H1 (cell line): ENCODE measurements around the gene B4GALT7. TPM values are rescaled to one million over a fixed set of nuclear protein-coding genes. Genes with fewer than 3 reads are reported as not detected.

Experiments
- CTCF ChIA-PET: fragments of 300-600 bp; sonication (Branson Sonifier 250); formaldehyde crosslinking; loops from one replicate; lab custom pipeline; 2021; ENCODE audit not compliant: partially characterized antibody; lab: Charles Lee
- POLR2A ChIA-PET: fragments of 300-600 bp; sonication (Branson Sonifier 250); formaldehyde crosslinking; loops from one replicate; lab custom pipeline; 2021; ENCODE audit warnings: inconsistent platforms; ENCODE audit not compliant: partially characterized antibody; lab: Charles Lee
- DNase-seq, 2 experiments: peaks; one replicate each; pipeline versions ENCODE4 v3.0.0 to v3.0.0-alpha.2; 2010 to 2022; ENCODE audit warnings: low spot score in 2 of 2, low read depth in 1 of 2, mixed read lengths in 1 of 2
- FAIRE-seq: peaks from 2 replicates; lab custom pipeline; 2011; peaks lifted over from hg19 to GRCh38; lab: Jason Lieb, UNC
- H2AFZ ChIP-seq: 2 replicates; pipeline ENCODE4 v1.8.1; 2012; ENCODE audit warnings: low read length, inconsistent platforms
- H2AK5ac ChIP-seq: 2 replicates; pipeline ENCODE4 v1.6.1; 2013; ENCODE audit warnings: low read depth, low read length
- H2BK120ac ChIP-seq: replicated peaks from 2 replicates; pipeline ENCODE3; 2013; ENCODE audit warnings: low read depth, low read length, inconsistent platforms
- H2BK12ac ChIP-seq: 2 replicates; pipeline ENCODE4 v1.6.1; 2013; ENCODE audit warnings: low read depth, low read length
- H2BK15ac ChIP-seq: 2 replicates; pipeline ENCODE4 v1.6.1; 2013; ENCODE audit warnings: low read length
- H2BK20ac ChIP-seq: 2 replicates; pipeline ENCODE4 v1.6.1; 2013; ENCODE audit warnings: low read length
- H2BK5ac ChIP-seq: 2 replicates; pipeline ENCODE4 v1.6.1; 2013; ENCODE audit warnings: low read depth, low read length
- H3K14ac ChIP-seq: 2 replicates; pipeline ENCODE4 v1.6.1; 2013; ENCODE audit warnings: inconsistent platforms; ENCODE audit not compliant: insufficient read length
- H3K18ac ChIP-seq: 2 replicates; pipeline ENCODE4 v1.6.1; 2013; ENCODE audit warnings: low read length; ENCODE audit errors: extremely low read depth
- H3K23ac ChIP-seq: 2 replicates; pipeline ENCODE4 v1.6.1; 2013; ENCODE audit warnings: inconsistent platforms; ENCODE audit not compliant: insufficient read length
- H3K23me2 ChIP-seq: 2 replicates; pipeline ENCODE4 v1.6.1; 2013; ENCODE audit warnings: low read depth, low read length
- H3K27ac ChIP-seq: 2 replicates; pipeline ENCODE4 v1.6.1; 2011; ENCODE audit warnings: low read depth, low read length, inconsistent platforms
- H3K27me3 ChIP-seq, 4 experiments: replicated peaks in 1 of 4; 1 replicate in 1 of 4; 2 replicates in 3 of 4; pipeline versions ENCODE4 v1.6.1 to v1.8.1; 2011 to 2013; ENCODE audit warnings: low read length in 3 of 4, mild to moderate bottlenecking in 3 of 4, inconsistent platforms in 2 of 4, mixed read lengths in 2 of 4, moderate library complexity in 1 of 4; ENCODE audit not compliant: control insufficient read depth in 3 of 4, insufficient read depth in 3 of 4; ENCODE audit errors: extremely low read depth in 1 of 4
- H3K36me3 ChIP-seq, 4 experiments: 2 replicates each; pipeline versions ENCODE4 v1.6.1 to v1.8.1; 2011 to 2013; ENCODE audit warnings: mild to moderate bottlenecking in 4 of 4, low read length in 3 of 4, moderate library complexity in 2 of 4, control low read depth in 1 of 4, inconsistent platforms in 1 of 4; ENCODE audit not compliant: insufficient read depth in 4 of 4, control insufficient read depth in 2 of 4
- H3K4ac ChIP-seq: replicated peaks from 2 replicates; pipeline ENCODE3; 2013; ENCODE audit warnings: low read length, low read depth, mixed read lengths, inconsistent platforms; ENCODE audit not compliant: insufficient read length
- H3K4me1 ChIP-seq, 4 experiments: replicated peaks in 1 of 4; 1 replicate in 1 of 4; 2 replicates in 3 of 4; pipeline versions ENCODE4 v1.6.1 to v1.8.1; 2011 to 2013; ENCODE audit warnings: low read length in 3 of 4, inconsistent platforms in 2 of 4, mixed read lengths in 1 of 4; ENCODE audit not compliant: insufficient read depth in 4 of 4, control insufficient read depth in 3 of 4
- H3K4me2 ChIP-seq, 2 experiments: 2 replicates each; pipeline versions ENCODE4 v1.6.1 to v1.8.1; 2011 to 2013; ENCODE audit warnings: low read depth in 2 of 2, low read length in 2 of 2, control low read depth in 1 of 2, inconsistent platforms in 1 of 2, mild to moderate bottlenecking in 1 of 2; ENCODE audit not compliant: insufficient read depth in 1 of 2
- H3K4me3 ChIP-seq, 4 experiments: fragments of 200-600, 300-600 bp in 1 of 4; sonication (generic), shearing (Covaris generic), sonication (Bioruptor Twin) in 1 of 4; 2 replicates each; pipeline versions ENCODE4 v1.5.1 to v1.8.1; 2011 to 2016; ENCODE audit warnings: low read length in 4 of 4, low read depth in 3 of 4, control low read depth in 2 of 4, inconsistent platforms in 2 of 4, mild to moderate bottlenecking in 2 of 4, mixed read lengths in 1 of 4, moderate library complexity in 1 of 4; ENCODE audit not compliant: insufficient read depth in 2 of 4; ENCODE audit errors: extremely low read depth in 1 of 4
- H3K56ac ChIP-seq: replicated peaks from 2 replicates; pipeline ENCODE3; 2013; ENCODE audit warnings: low read depth, mild to moderate bottlenecking, mixed read lengths, low read length, inconsistent platforms; ENCODE audit not compliant: insufficient read length
- H3K79me1 ChIP-seq: 2 replicates; pipeline ENCODE4 v1.6.1; 2013; ENCODE audit warnings: low read depth, low read length, control low read depth
- H3K79me2 ChIP-seq, 2 experiments: 2 replicates each; pipeline versions ENCODE4 v1.6.1 to v1.8.1; 2012 to 2013; ENCODE audit warnings: low read length in 2 of 2, mild to moderate bottlenecking in 2 of 2, inconsistent platforms in 1 of 2; ENCODE audit not compliant: insufficient read depth in 2 of 2, control insufficient read depth in 1 of 2
- H3K9ac ChIP-seq, 4 experiments: replicated peaks in 1 of 4; 1 replicate in 1 of 4; 2 replicates in 3 of 4; pipeline versions ENCODE4 v1.6.1 to v1.8.1; 2011 to 2013; ENCODE audit warnings: low read depth in 3 of 4, low read length in 3 of 4, control low read depth in 2 of 4, mild to moderate bottlenecking in 2 of 4, moderate library complexity in 2 of 4, inconsistent platforms in 1 of 4; ENCODE audit errors: extremely low read depth in 1 of 4
- H3K9me3 ChIP-seq, 2 experiments: 2 replicates each; pipeline versions ENCODE4 v1.6.1 to v1.8.1; 2012 to 2013; ENCODE audit warnings: mild to moderate bottlenecking in 2 of 2, moderate library complexity in 2 of 2, control low read depth in 1 of 2, inconsistent platforms in 1 of 2, low read depth in 1 of 2, low read length in 1 of 2, mixed read lengths in 1 of 2; ENCODE audit not compliant: insufficient read depth in 2 of 2
- H4K20me1 ChIP-seq, 2 experiments: replicated peaks in 1 of 2; 2 replicates each; pipeline versions ENCODE3 to v1.8.1; 2011 to 2013; ENCODE audit warnings: inconsistent platforms in 2 of 2, low read length in 2 of 2, mild to moderate bottlenecking in 1 of 2; ENCODE audit not compliant: insufficient read depth in 2 of 2, control insufficient read depth in 1 of 2
- H4K5ac ChIP-seq: 2 replicates; pipeline ENCODE4 v1.6.1; 2013; ENCODE audit warnings: low read length, low read depth, mixed read lengths, inconsistent platforms; ENCODE audit not compliant: insufficient read length
- H4K8ac ChIP-seq: 2 replicates; pipeline ENCODE4 v1.8.0; 2013; ENCODE audit warnings: mild to moderate bottlenecking, moderate library complexity, low read length, inconsistent platforms; ENCODE audit not compliant: insufficient read depth; ENCODE audit errors: extremely low read depth
- H4K91ac ChIP-seq: replicated peaks from 2 replicates; pipeline ENCODE3; 2013; ENCODE audit warnings: low read length, mixed read lengths, inconsistent platforms; ENCODE audit not compliant: insufficient read length
- ASH2L ChIP-seq: fragments of 200-600, 300-600 bp; sonication (generic); IDR thresholded peaks from one replicate; pipeline ENCODE4 v1.7.1; 2017; ENCODE audit warnings: low read length
- BACH1 ChIP-seq: IDR thresholded peaks from 2 replicates; pipeline ENCODE4 v1.6.1; 2012; ENCODE audit warnings: low read length, improper control_type of control experiment
- CBX5 ChIP-seq: fragments of 300-800, 300-1000 bp; sonication (generic); IDR thresholded peaks from 2 replicates; pipeline ENCODE4 v1.7.1; 2016; ENCODE audit warnings: antibody characterized with exemption, low read length, low read depth
- CBX8 ChIP-seq: fragments of 300-800, 300-1000 bp; sonication (generic); IDR thresholded peaks from 2 replicates; pipeline ENCODE4 v1.7.1; 2016; ENCODE audit warnings: low read depth, low read length, borderline replicate concordance
- CHD1 ChIP-seq: IDR thresholded peaks from 2 replicates; pipeline ENCODE4 v1.6.1; 2012; ENCODE audit warnings: low read depth, low read length, improper control_type of control experiment
- CHD2 ChIP-seq: IDR thresholded peaks from 2 replicates; pipeline ENCODE4 v1.6.1; 2012; ENCODE audit warnings: low read length, improper control_type of control experiment
- NANOG ChIP-seq: IDR thresholded peaks from 2 replicates; pipeline ENCODE4 v1.6.1; 2011; ENCODE audit warnings: low read length, low read depth, mild to moderate bottlenecking, inconsistent platforms; ENCODE audit not compliant: insufficient read depth, poor library complexity, severe bottlenecking
- POLR2AphosphoS5 ChIP-seq: IDR thresholded peaks from 2 replicates; pipeline ENCODE4 v1.6.1; 2011; ENCODE audit warnings: low read depth, low read length
- RXRA ChIP-seq: IDR thresholded peaks from 2 replicates; pipeline ENCODE4 v1.6.1; 2011; ENCODE audit warnings: low read depth, mild to moderate bottlenecking, low read length, moderate library complexity; ENCODE audit not compliant: insufficient read depth
- SRF ChIP-seq: IDR thresholded peaks from 2 replicates; pipeline ENCODE4 v1.6.1; 2011; ENCODE audit warnings: mild to moderate bottlenecking, low read depth, low read length, moderate library complexity
- TBP ChIP-seq: IDR thresholded peaks from 2 replicates; pipeline ENCODE4 v1.6.1; 2011; ENCODE audit warnings: low read depth, low read length, improper control_type of control experiment
- WGBS, 2 experiments: shearing (Covaris generic) in 1 of 2; methylation state at CpG; one replicate each; pipeline versions ENCODE4 v1.1.6 to v1.1.7; 2013 to 2015; ENCODE audit warnings: low lambda C conversion rate in 2 of 2, mixed read lengths in 2 of 2, inconsistent platforms in 1 of 2, low coverage in 1 of 2, missing lambda C conversion rate in 1 of 2; ENCODE audit not compliant: insufficient replicate concordance in 2 of 2, insufficient coverage in 1 of 2, insufficient read length in 1 of 2; ENCODE audit errors: extremely low coverage in 1 of 2, missing lambda C conversion rate in 1 of 2; 5-methylcytosine and 5-hydroxymethylcytosine counted together
- polyA plus RNA-seq, 7 experiments: library from polyadenylated mRNA; depleted of rRNA in 3 of 7; stranded (reverse) in 5 of 7; unstranded in 2 of 7; fragments of >200 nt in 5 of 7; fragments of 200-250 nt in 2 of 7; gene quantifications; 1 replicate in 5 of 7; 2 replicates in 1 of 7; 4 replicates in 1 of 7; pipeline versions ENCODE4 v1.2.1 to v1.2.3, GENCODE V29; 2011 to 2013; ENCODE audit warnings: missing spikeins in 2 of 7, mixed read lengths in 2 of 7
- total RNA-seq: library from RNA; stranded (reverse); fragmentation: NEBNext Ultra II Directional; extraction: Animal tissue kit (Norgen Biotek cat#: 25700); gene quantifications from 2 replicates; pipeline ENCODE4 v1.2.1, GENCODE V29; 2021
- TF ChIP-seq, protein P1 (sequence below): IDR thresholded peaks from 2 replicates; pipeline ENCODE4 v1.6.1; 2011; ENCODE audit warnings: low read length, improper control_type of control experiment

B4GALT7 gene
- total and polyA plus RNA-seq, 2 of the 8 experiments (the other 6 are each of a cell fraction or from before 2014, with no cell fraction given): 18.7 to 31.9 TPM

DNA sequence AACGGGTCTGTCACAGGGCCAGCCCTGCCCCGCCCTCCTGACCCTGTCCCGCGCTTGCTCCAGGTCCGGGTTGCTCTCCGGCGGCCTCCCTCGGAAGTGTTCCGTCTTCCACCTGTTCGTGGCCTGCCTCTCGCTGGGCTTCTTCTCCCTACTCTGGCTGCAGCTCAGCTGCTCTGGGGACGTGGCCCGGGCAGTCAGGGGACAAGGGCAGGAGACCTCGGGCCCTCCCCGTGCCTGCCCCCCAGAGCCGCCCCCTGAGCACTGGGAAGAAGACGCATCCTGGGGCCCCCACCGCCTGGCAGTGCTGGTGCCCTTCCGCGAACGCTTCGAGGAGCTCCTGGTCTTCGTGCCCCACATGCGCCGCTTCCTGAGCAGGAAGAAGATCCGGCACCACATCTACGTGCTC lies 4.2 kb downstream of the B4GALT7 start:
- DNase-seq (no peak), FAIRE-seq (no peak)
- ChIA-PET POLR2A (interaction anchor here (1.1 to 8.8 kb wide), 3 partner anchors 6 to 101 kb away, joined by 3 to 72 read pairs (median 19); partner anchors contain the start of gene TMED9), CTCF (no interaction called here)
- Histone ChIP-seq H2AK5ac (no peak overlapping the region), H3K23me2 (peaks cover 9% of the 10 kb centered on the region), H4K91ac (no peak overlapping the region), H3K9me3 (no peaks in the 10 kb centered on the region), H4K20me1 (peaks cover 0 to 2% of the 10 kb centered on the region in 2 experiments), H3K27me3 (peaks cover 0 to 2% (median 0%) of the 10 kb centered on the region in 4 experiments; a peak in 2 of 7 replicates), H4K8ac (no peak overlapping the region; the same call in 1 of the 2 replicates), H3K56ac (no peak overlapping the region), H4K5ac (no peak overlapping the region), H2BK5ac (no peak overlapping the region), H3K9ac (no peak overlapping the region), H3K23ac (no peak overlapping the region), H3K79me1 (no peaks in the 10 kb centered on the region; the same call in none of the 2 replicates), H3K4me2 (no peak overlapping the region), H2BK20ac (no peak overlapping the region), H3K27ac (no peak overlapping the region), H3K18ac (no peak overlapping the region), H3K14ac (no peak overlapping the region), H3K4me3 (no peak overlapping the region), H2AFZ (no peak overlapping the region), H2BK120ac (no peak overlapping the region), H3K4ac (no peak overlapping the region), H2BK12ac (no peak overlapping the region), H3K4me1 (peaks cover 0 to 20% (median 12%) of the 10 kb centered on the region in 4 experiments; a peak in 5 of 7 replicates), H3K36me3 (no peaks in the 10 kb centered on the region), H2BK15ac (no peak overlapping the region), H3K79me2 (peaks cover 0 to 4% of the 10 kb centered on the region in 2 experiments; a peak in 1 of 4 replicates)
- TF ChIP-seq BACH1: no peak
- TF ChIP-seq SRF: no peak
- no peak for TF ChIP-seq ASH2L
- no peak for TF ChIP-seq TBP
- TF ChIP-seq CBX8: no peak
- TF ChIP-seq CHD2: no peak
- no peak for TF ChIP-seq CBX5
- TF ChIP-seq, protein P1, sequence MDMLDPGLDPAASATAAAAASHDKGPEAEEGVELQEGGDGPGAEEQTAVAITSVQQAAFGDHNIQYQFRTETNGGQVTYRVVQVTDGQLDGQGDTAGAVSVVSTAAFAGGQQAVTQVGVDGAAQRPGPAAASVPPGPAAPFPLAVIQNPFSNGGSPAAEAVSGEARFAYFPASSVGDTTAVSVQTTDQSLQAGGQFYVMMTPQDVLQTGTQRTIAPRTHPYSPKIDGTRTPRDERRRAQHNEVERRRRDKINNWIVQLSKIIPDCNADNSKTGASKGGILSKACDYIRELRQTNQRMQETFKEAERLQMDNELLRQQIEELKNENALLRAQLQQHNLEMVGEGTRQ: no peak
- no peak for TF ChIP-seq POLR2AphosphoS5
- no peak for TF ChIP-seq NANOG
- no peak for TF ChIP-seq CHD1
- no peak for TF ChIP-seq RXRA
- WGBS, 2 experiments: 93% methylated on average over 7 of the region's 27 CpGs; no CpG with 5 or more reads in 1 of the 2 experiments
